Epidermal melanocyte (primary cell): ENCODE results near the gene MXRA5.
A peak's percentile ranks its signal among the peaks of the same experiment; 100 is the strongest.
"Not testable (repeated sequence)": the region's sequence is repeated elsewhere in the genome, so short reads cannot be mapped to it uniquely, and the experiment has no call there.

Experiments used
- DNase-seq: peaks from one replicate; pipeline ENCODE4 v3.0.0; 2011; ENCODE audit warnings: low spot score; ENCODE audit not compliant: insufficient read length

Gene MXRA5

DNA sequence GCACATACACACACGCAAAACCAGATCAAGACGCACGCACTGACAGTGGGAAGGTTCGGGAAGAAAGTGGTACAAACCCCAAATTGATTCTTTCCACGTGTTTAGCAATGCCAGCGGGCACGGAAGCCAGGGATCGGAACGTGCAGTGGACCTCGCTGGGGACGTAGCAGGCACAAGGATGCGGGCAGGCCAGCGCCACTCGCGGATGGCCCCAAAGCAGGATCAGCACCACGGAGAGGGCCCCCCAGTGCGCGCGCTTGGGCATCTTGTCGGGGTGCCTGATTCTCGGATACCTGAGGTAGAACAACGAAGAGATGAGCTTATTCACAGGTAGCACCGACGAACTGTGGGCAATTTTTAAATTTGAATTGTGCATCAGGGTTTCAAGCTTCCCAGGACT lies 2.9 kb downstream of the MXRA5 start:
- DNase-seq = not testable (repeated sequence)

DNA sequence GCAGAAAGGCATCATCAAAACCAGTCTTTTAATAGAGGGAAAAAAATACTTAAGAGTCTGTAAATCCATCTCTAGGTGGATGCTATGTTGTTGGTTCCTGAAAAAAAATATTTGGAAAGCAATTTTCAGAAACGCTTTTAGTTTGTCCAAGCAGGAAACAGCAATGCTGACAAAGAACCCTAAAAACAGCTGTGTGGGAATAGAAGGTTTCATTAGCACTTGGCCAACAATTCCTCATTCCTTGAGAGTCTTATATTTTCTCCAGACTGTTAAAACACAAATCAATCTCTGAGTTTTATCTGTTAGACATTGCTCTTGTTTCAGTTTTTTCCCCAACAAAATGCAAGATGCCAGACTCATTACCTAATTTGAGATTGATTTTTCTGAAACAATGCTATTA lies 6.4 kb downstream of the MXRA5 start:
- DNase-seq = no peak

DNA sequence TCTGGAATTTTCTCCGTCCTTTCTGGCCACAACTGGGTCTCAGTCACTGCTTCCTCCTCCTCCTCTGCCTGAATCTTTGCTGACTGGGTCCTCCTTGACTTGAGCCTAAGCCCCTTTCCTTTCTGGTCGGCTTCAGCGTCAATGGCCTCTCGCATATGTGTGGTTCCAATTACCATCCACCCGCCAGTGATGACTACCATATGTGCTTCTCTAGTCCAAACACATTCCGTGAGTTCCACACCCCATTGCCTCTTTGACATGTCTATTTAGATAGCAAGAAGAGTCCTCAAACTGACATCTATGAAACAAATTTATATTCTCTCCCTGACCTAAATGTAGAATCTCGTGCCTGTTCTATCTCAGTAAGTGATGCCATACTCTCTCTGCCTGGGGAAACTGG lies 19.8 kb downstream of the MXRA5 start:
- DNase-seq = no peak

DNA sequence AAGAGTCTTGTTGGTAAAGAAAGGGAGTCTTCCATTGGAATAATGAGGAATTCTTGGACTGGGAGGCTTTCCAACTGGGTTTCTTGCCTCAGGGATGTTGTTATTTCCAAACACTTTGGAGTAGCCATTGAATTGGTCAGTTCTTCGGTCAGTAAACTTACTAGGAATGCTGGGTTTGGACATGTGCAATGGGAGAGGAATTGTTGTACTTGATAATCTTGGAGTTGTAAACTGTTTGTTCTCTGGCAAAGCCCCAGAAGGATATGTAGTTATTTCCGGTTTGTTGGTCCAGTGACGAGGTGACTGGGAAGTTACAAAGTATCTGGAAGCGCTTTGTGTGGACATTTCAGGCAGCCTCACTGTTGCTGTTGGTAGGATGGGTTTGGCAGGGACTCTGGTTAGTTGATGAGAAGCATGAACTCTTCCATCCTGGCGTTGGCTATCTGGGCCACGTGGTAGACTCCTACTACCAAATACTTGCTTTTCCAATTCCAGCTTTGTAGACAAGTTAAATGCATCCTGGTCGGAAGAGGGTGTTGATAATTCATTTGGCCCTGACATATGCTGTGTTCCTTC lies 25.9 kb downstream of the MXRA5 start:
- no peak for DNase-seq

DNA sequence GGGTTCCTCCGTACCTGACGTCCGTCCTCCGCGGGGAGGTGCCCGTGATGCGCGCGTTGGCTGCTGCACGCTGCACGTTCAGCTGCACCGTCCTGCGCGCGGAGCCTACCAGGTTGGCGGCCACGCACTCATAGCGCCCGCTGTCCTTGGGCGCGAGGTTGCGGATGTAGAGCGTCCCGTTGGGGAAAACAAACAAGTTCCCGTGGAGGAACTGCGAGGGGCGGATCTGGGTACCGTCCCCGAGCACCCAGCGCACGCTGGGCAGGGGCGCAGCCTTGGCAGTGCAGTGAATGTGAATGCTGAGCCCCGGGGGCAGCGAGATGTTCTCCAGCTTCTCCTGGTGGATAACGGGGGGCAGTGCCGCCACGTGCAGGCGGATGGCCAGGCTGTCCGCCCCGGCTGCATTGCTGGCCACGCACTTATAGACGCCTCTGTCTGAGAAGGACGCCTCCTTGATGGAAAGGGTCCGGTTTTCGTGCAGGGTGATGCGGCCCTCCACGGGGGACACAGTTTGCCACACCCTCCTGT lies 29.2 kb downstream of the MXRA5 start:
- no peak for DNase-seq

DNA sequence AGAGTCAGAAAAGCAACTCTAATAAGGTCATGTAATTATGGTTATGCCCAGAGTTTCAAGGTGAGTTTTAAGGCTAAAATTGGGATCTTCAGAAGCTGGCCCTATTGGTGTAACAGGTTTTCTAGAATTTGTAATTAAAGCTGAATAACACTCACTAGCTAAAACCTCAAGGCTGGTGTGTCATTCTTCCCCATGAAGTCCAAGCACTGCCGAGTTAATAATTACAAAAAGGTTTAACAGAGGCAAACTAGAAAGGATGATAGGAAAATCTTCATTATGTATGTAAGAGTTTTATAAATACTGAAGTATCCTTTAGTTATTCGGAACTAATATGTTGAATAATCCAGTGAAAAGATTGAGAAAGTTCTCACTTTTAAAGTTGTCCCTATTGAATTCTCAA lies 34.3 kb downstream of the MXRA5 start:
- no peak for DNase-seq

DNA sequence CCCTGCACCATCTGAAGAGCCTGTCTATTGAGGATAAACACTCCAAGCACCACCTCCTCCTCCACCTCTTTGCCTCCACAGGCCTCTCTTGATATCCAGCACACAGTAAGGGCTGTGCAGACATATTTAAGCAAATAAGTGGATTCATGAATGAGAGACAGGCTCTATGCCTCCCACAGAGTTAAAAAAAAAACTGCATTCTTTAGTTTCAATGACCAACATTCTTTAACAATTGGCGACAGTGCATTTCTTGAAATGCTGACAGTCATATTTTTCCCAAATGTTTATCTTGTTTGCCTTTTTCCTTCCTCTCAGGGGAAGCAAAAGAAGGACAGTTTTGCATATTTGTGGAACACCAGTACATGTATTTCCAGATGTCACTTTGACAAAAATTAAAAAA lies 38.6 kb downstream of the MXRA5 start:
- no peak for DNase-seq

DNA sequence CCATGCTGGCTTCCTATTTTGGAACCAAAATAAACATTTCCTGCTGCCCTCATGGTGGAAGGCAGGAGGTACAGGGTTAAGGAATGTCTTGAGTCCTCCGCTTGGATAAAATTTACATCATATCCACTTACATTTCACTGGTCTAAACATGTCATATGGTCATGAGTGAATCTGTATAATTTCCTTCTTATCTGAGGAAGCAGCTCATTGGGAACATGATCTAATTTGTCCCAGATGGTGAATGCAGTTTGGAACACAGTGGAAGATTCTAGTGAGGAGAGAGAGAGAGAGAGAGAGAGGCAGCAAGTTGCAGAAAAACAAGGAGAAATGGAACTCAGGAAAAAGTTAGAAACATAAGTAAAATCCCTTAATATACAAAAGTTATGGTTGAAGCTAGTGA lies 46.8 kb downstream of the MXRA5 start:
- no peak for DNase-seq

DNA sequence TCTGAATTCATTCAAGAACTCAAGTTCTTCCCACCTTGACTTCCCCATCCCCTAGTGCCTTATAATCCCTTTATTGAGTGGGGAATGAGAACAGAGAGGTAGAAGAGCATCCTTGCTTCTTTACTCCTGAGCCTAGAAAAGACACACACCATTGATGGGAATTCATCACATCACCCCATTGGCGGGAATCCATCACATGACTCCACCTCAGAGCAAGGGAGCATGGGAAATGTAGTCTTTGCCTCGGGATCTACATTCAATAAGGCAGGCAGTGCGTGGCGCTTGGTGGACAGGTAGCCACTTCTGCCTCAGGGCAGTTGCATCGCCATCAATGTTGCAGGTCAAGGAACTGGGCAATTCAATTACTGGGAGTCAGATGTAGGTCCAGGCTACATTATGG lies 50.7 kb downstream of the MXRA5 start:
- DNase-seq = no peak

DNA sequence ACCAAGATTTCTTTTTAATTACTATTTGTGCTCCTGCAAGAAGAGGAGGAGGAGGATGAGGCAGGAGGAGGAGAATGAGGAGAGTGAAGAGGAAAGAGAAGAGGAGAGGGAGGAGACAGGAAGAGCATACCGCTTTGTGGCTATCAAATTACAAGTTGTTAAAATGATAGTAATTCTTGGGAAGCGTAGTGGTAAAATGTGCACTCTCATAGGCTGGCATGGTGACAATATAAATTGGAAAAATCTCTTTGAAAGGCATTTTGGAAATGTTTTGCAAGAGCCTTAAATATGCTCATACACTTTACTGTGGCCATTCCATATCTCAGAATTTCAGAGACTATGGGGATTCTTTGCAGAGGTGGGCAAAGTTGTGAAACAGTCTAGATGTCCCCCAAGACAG lies 53.2 kb downstream of the MXRA5 start:
- DNase-seq = no peak

DNA sequence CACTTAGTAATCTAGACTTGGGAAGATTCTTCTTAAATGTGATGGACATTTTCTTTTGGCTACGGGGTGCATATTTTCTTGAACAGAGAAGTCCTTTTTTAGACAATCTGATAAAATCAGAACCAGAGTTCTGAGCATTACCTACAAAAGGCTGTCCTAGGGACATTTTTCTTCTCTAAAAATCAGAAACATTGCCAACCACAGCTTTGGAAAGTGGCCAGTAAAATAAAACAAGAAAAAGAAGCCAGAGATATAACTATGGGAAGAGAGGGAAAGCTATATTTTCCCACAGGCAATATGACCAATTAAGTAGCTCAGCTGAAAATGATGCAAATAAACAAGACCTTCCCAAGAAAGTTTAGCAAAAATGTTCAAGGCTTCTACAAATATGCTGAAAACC lies 55.9 kb downstream of the MXRA5 start:
- no peak for DNase-seq

DNA sequence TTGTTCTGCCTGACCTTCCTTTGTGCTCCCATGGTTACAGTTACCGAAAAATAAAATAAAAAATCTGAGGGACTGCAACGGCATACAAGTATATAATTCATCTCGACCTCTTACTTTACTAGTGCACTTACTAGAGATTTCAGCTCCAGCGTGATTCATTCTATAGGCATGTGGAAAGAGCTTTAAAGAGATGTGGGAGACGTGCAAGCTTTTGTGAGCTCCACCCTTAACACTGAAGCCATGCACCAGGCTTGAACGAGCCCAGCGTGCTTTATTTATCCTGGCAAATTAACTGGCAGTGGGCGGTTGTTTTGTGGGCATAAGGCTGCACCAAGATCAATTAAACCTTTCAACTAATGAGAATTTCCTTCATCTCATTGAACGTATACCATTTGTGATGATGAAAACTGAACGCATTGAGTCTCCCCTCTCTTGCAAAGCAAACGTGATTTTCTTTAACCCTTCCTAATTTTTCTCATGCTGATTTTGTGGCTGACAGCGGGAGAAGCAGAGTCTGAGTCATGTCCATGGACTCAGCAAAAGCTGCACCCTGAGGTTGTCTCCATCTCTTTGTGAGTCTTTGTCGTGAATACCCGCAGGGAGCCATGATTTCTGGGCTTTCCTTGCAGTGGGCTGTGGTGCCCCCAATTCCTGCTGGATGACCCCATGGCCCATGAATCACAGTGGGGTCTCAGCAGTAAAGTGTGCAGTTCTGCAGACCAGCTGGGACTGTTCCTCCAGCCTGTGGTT lies 60.1 kb downstream of the MXRA5 start:
- DNase-seq = no peak

DNA sequence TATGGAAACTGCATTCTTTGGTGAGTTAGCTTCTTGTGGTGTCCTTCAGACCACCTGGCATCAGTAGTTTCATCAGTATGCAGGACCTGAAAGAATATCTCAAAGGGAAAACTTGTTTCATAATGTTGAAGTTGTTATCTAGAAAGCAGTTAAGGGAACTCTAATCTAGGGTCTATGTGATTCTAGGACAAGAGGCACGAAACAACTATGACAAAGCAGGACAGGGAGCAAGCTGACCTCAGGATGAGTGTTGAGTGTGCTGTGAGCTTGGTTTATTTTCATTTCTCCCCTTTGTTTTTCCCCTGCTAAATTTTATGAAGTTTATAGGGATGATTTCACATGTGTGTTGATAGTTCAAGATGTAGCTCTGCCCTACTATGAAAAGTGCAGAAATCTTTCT lies 65.7 kb downstream of the MXRA5 start:
- no peak for DNase-seq

DNA sequence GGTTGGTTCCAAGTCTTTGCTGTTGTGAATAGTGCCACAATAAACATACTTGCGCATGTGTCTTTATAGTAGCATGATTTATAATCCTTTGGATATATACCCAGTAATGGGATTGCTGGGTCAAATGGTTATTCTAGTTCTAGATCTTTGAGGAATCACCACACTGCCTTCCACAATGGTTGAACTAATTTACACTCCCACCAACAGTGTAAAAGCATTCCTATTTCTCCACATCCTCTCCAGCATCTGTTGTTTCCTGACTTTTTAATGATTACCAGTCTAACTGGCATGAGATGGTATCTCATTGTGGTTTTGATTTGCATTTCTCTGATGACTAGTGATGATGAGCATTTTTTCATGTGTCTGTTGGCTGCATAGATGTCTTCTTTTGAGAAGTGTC lies 72.8 kb downstream of the MXRA5 start:
- DNase-seq = not testable (repeated sequence)

DNA sequence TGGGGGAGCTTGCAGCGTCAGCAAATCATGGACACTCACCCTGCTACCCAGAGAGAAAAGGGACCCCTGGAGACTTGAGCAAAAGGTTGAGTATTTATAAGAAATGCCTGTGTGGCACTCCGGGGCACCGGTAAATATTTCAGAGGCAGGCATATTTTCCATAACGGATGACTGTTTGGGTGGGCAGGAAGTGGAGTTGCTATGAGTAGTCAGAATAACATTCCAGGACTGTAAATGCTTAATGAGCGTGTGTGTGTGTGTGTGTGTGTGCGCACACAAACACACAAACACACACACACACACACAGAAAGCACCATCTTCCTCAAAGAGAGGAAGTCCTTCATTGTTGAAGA lies 74.6 kb downstream of the MXRA5 start:
- no peak for DNase-seq

DNA sequence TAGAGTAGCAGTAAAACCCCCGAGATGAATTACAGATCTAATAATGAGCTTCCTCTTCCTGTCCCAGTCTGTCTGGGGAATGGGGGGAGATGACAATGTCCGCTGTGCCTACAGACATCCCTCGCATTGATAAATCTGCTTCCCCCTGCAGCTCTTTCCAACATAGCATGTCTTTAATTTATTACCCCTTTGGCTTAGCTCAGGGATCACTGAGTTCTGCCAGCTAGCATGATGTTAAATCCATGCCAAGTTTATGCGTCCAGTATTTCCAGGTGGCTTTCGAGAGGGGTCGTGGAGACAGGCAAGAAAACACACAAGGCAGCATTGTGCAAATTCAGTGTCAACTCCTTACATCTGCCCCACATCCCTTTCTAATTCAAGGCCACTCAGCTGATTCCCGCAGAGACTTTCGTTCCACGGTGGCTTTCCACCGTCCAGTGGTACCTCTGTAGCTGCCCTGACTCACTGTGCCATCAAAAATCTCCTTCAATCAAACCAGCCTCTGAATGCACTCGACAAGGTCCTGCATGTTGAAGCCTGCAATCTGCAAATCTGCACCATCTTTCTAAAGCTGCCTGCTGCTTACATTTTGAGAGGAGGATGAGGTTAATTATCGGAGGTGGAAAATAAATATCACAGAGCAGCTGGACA lies 75.1 kb downstream of the MXRA5 start:
- DNase-seq = no peak

DNA sequence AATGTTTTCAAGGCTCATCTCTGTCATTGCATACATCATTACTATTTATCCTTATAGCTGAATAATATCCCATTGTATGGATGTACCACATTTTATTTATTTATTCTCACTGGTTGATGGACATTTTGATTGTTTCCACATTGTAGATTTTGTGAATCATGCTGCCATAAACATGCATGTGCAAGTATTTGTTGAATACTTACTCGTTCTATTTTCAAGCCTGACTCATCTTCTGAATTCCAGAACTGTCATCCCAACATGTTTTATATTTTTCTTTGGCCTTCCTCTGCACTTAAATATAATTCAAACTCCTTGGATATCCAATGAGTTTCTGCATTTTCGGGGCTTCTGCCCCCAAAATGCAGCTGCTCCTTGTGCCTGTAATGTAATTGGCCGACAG lies 77.6 kb downstream of the MXRA5 start:
- no peak for DNase-seq

DNA sequence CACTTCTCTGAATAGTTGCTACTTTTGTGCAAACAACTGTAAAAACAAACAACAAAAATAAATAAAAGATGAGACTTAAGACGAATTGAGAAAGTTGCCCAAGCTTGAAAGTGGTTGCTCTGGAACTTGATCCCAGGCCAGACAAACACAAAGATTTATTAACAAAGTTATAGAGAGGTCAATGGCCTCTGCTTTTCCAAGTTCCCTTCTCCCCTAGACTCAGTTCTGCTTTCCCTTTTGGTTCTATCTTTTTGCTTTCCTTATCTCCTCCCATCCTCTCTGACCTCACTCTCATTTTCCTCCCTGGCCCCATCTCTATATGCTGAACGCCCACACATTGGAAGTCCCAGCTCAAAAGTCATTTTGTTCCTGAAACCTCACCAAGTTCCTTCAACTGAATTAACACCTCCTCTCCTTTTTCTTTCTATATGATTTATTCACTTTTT lies 82.7 kb downstream of the MXRA5 start:
- DNase-seq = no peak

DNA sequence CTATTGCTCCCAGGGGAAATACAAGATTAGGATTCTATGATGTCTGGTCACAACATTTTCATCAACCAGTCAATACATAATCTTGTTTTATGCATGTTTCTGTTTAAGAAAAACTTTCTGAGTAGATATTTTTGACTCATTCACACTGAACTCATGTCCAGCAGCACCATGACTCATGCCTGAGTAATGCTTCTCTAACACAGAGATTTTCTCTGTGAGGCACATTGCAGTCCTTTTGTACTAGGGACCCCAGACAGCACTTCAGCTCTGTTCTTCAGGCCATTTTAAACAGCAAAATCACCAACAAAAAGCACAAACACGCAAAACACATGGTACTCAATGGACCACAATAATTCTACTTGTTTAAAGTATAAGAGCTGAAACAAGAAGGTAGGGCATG lies 83.6 kb downstream of the MXRA5 start:
- DNase-seq = peak; percentile 32
